Fibroblast of skin of right biceps (primary cell): Measurements from ENCODE around the gene AGBL1.
A peak's percentile ranks its signal among the peaks of the same experiment; 100 is the strongest.

ENCODE experiments used
- DNase-seq: peaks from one replicate; pipeline ENCODE4 v3.0.0-alpha.2; 2013

AGBL1 gene

DNA sequence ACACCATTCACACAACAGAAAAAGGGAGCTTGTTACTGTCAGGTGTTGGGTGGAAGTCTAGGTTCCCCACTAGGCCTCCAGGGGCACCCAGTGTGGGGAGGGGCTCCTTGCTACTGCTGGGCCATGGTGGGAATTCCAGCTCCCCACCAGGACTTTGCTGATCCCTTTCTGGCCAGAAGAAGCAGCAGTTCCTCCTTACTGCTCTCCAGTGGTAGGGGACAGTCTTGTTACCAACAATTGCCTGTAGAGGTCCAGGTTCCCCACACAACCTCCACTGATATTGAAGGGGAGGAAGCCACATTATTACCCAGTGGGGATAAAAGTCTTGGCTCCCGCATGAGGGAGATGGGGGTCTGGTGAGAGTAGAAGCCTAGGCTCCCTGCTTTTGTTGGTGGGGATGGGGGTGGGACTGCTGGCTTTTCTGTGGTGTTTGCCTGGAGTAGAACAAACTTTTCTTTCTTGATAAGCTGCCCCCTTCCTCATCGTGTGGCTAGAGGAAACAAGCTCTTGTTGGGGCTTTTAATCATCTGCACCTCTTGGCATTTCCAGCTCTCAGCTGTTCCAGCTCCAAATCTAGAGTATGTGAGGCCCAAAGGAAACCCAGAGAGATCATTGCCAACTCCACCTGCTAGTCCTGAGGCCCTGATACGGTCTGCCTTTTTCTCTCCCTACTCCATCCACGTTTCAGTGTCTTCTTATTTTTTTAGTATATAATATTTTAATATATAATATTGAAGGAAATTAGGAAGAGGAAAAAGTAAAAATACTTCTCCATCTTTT, 824.2 kb downstream of the AGBL1 start:
- DNase-seq: no peak

- no peak for DNase-seq
Observed at GRCh38 chr15:86905625-86906256, 826.1 kb downstream of the AGBL1 start.

DNA sequence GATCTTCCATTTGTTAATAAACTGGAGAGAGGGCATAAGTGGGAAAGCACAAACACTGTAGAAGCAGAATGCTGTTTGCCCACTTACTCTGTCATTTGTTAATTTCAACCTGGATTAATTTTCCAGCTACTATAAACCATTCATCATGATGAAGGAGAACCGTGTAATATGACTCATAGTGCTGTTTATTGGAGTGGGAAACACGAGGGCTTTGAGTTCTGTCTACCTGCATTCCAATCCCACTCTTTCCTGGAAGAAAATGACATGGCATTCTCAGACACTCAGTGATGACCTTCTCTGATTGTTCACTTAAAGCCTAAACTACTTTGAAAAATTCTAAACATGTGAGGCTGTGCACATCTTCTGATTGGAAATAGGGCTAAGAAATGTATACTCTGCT, 826.7 kb downstream of the AGBL1 start:
- peak; percentile 15 for DNase-seq

- no peak for DNase-seq
Observed at GRCh38 chr15:86911022-86911421, 831.4 kb downstream of the AGBL1 start.

- peak; percentile 4 for DNase-seq
Observed at GRCh38 chr15:86912661-86913060, 833.0 kb downstream of the AGBL1 start.

- peak; percentile 66 for DNase-seq
Observed at GRCh38 chr15:86915811-86916331, 836.2 kb downstream of the AGBL1 start.

DNA sequence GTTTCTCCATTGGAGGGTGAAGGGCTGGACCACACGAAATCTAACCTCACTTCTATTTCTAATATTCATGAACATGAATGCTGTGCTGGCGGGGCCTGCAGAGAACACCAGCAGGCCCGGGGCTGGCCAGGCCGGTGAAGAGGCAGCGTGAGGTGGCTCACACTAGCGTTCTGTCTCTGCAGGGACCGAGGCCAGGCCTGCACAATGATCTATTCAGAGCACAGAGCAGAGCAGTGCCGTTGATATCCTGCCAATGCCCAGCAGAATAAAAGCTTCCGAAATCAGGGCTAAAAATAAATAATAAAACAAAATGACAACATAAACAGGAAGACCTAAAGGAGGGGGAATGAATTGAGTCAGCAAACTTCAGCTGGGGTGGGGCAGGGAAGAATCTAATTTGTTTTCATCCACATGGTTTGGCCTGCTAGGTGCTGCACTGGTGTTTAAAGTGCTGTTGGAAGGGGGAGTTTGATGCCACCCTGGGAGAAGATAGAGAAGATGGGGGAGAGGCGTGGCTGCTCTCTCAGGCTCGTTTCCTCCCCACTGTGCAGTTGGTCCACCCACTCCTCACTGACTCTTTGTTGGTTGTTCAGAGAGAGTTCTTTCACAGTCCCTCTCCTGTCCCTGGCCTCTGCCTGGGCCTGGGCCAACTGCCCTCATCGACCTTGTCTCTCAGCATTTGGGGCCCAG, 837.1 kb downstream of the AGBL1 start:
- DNase-seq: no peak

- no peak for DNase-seq
Observed at GRCh38 chr15:86917361-86917671, 837.6 kb downstream of the AGBL1 start.

DNA sequence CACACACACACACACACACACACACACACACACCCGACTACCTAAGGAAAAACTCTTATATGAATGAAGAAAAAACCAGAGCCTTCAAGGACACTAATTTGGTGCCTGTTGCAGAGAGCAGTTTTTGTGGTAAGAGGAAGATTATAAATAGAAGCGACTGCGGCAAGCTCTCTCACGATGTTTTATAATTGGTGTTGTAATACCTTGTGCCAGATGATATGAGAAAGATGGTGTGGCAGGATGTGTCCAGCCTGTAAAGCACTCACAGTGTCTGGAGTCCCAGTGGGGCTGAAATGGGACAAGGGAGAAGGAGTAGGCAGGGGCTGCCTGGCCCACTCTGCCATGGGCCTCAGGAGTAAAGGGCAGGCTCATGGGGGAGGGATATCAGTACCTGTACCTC, 839.9 kb downstream of the AGBL1 start:
- DNase-seq: peak; percentile 8

DNA sequence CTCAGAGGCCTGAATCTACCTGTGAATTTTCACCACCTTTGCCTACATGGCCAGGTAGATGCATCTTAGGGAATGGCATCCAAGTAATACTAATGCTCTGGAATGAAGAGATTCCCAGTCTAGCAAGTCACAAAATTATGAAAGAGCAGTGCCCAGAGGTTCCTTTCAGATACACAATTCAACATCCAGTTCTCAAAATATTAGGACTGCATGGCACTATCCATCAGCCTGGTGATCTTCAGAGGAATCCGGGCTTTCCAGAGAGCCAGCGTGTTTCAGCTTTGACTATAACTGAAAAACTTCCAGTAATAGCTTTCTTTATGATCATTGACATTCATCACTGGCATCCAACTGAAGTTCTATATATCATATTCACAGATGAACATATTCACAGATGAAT, 849.8 kb downstream of the AGBL1 start:
- DNase-seq: no peak

DNA sequence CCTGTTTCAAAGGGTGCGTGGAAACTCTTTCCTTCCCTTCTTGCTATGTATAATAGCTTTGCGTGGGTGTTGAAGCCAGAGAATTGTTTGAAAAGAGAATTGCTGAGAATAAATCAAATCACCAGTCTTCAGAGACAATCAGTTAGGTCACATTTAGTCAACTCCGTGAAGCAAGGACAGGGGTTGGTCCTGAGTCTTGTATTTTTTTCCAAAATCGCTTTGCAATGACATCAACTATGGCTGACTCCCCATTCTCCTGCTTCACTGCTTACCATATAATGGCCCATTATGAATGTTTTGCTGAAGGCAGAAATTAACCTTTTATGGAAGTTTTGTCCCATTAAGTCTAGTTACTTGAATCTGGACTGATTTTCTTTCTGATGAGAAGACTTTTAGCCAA, 852.8 kb downstream of the AGBL1 start:
- DNase-seq: no peak

DNA sequence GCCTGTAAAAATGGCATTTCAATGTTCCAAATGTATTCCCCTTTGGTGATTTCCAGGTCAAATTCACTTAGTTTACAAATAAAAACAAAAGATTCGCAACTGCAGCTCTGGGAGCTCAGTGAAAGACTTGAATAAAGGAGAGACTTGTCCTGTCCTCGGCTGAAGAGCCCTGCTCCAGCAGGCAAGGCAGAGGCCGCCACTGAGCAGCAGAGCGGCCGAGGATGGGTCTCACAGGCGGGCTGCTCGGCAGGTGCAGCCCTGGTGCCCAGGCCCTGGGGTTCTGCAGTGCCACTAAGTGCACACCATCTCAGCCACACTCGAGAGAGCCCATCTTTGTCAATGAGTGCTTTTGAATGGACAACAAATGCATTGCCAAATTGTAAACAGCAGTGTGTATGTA, 856.2 kb downstream of the AGBL1 start:
- DNase-seq: no peak

DNA sequence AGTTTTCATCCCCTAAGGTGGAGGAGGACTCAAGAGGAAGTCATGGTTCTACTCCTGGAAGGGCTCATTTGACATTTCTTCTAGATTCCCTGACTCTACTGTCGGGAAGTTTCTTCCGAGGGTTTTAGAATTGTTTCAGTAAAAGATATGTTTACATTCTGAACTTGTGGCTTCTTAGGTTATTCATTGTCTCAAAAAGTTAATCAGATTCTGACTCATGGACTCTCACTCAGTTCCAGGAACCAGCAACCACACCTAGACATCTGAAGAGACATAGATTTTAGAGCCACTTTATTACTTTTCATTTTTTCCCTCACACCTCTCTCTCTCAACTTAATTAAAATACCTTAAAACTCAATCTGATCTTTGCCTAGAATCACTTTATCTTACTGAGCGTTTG, 862.6 kb downstream of the AGBL1 start:
- no peak for DNase-seq

DNA sequence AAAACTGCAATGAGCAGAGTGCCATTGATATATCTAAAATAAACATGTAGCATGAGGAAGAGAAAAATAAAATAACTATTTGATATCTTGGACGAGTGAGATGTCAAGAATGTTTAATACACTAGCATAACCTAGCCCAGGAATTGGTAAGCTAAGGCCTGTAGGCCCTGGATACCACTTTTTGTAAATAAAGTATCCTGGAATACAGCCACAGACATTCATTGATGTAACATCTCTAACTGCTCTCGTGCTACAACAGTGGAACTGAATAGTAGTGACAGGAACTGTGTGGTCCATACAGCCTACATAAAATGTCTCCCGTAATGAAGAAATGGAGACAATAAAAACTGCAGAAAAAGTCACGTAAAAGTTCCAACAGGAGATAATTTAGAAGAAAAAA, 869.0 kb downstream of the AGBL1 start:
- no peak for DNase-seq

DNA sequence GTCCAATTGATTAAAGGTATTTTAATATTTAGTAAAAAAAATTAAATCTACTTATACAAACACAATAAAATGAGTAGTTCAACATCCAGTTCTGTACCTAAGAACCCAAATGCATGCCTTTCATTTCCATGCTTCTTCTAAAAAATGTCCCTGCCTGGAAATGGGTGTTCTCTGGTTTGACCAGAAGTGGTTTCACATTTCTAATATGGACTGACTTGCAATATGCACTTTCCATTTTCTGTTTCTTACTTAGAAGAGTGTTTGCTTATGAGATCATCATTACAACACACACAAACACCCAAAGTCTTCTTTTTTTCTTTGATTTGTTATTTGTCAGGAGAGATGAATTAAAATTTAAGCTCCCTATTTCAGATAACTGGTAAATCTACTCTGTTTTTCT, 879.6 kb downstream of the AGBL1 start:
- no peak for DNase-seq

DNA sequence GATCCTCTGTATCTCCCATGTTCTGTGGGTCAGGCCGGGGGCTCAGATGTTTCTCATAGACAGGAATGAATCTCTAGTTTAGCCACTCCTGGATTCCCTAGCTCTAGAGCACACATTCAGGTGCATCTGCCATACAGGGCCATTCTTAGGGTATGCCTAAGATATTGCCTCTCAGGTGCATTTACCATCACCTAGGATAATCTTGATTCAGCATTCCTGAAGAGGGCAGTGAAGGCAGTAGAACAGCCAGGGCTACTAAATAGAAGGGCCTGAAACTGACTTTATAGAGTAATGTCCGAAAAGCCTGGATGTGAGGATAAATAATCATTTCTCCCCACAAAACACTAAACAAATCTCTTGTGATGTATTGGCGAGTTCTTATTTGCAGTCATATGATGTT, 882.0 kb downstream of the AGBL1 start:
- no peak for DNase-seq

DNA sequence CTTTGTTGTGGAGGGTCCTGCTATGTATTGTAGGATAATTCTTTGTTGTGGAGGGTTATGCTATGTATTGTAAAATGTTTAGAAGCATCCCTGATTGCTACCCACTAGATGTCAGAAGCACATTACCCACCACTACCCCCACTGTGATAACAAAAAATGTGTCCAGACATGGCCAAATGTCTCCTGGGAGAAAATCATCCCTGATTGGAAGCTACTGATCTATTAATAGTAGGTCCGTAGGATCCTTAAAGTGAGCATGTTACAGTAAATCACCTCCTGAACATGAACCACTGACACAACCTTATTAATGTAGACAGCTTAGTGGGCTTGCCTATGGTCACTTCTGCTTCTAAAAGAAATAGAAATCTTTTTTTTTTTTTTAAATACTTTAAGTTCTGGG, 884.6 kb downstream of the AGBL1 start:
- no peak for DNase-seq

- DNase-seq: no peak
Observed at GRCh38 chr15:86968244-86968643, 888.6 kb downstream of the AGBL1 start.

GRCh38 chr15:86969364-86969763, 889.7 kb downstream of the AGBL1 start:
- no peak for DNase-seq

DNA sequence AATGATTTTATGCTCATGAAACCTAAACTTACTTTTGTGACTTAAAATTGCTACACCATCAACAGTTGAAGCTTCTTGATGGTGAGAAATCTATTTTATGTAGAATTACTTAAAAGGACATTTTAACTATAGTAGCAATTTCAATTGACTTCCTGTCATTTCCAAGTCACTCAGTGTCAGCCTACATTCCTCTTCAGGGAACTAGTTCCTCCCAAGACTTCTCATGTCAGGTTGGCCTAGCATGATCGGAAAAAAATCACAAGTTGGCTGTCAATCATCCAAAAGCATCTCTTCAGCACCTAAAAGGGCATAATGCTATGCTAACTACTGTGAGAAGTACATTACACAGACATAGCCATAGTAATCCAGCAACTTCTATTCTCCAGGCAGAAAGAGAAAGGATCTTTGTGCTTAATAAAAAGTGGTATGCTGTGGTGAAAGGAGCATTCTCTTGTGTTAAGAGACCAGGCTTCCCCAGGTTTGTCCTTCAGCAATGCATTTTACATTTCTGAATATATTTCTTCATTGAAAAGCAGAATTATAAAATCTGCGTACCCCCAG, 893.7 kb downstream of the AGBL1 start:
- DNase-seq: no peak

DNA sequence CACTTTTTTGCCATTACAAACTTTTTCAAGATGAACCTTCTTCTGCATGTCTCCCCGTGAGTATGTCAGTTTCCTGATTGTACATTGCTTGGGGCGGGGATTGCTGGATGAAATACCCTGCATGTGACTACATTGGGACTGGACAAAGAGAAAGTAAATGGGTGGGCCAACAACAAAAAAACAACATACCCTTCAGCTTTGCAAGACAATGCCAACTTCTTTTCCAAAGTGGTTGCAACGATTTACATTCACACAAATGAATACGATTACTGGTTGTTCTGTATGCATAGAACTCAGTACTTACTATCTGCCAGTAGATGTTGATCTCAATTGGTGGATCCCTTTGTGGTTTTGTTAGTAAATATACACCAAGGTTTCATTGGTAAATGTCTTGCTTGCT, 908.4 kb downstream of the AGBL1 start:
- DNase-seq: no peak

- DNase-seq: peak; percentile 16
Observed at GRCh38 chr15:87021751-87022150, 942.1 kb downstream of the AGBL1 start.

DNA sequence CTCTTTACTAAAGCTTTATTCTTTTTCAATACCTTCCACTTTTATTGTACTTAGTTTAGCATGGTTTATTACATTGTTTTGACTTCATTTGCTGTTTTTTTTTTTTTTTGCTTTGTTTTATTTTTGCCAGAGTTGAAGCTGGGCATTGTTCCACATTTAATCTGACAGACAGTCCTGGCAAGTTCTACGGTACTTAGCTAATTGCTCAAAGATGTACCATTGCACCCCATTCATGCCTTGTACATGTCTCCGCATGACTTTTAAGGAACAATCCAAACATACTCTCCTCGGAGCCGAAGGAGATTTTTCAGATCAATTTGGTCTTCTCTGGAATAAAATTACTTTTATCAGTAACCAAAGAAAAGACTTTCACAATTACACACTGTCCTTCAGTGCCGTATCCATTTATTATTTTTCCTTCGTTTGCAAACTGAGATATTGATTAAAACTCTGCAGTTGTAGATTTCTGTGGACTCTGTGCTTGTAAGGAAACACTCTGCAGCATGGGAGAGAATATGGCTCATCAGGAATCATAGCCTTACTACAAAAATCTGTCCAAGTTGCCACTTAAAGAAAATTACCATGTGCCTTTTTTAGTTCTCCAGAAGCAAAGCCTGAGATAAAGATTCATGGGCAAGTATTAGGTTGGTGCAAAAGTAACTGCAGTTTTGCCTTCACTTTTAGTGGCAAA, 952.0 kb downstream of the AGBL1 start:
- DNase-seq: no peak
